GM08714 (cell line): ENCODE results near the gene UBA52.
"Not testable (repeated sequence)": the region's sequence is repeated elsewhere in the genome, so short reads cannot be mapped to it uniquely, and the experiment has no call there.

Source experiments
- H3K4me3 ChIP-seq: fragments of 200-500 bp; sonication (Bioruptor generic); 2 replicates; pipeline ENCODE4 v1.5.1; 2014; ENCODE audit warnings: mild to moderate bottlenecking, low read length, inconsistent platforms
- ZNF274 ChIP-seq: IDR thresholded peaks from 2 replicates; pipeline ENCODE4 v1.6.1; 2012; ENCODE audit warnings: mild to moderate bottlenecking, low read depth, low read length

The UBA52 gene

DNA sequence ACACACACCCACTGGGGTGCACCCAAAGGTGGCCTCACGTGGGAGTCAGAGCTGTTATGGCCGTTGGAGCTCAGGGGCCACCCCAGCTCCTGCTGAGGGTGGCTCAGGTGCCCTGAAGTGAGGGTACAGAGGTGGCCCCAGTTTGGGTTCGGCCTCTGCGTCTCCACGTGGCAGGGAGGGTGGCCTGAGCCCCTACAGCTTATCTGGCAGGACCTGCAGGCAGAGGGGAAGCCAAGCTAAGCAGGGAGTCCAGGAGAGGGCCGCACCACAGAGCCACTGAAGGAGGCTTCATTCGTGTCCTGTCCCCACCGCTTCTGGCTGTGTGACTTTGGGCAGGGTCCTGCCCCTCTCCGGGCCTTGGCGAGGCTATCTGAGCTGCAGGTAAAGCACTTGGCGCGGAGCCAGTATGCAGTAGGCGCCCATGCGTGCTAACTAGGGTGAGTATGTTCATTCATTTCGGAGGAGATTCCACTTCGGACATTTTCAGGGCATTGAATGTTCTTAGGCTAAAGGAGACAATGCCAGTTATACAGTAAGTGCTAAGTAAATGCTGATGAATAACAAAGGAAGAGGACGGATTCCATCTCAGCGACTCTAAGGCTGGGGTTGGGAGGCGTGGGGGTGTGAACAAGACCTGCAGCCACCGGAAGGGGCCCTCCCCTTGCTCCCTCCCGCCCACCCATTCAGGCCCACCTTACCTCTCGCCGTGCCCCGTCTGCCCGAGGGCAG lies 21.9 kb downstream of the UBA52 start:
- no peak overlapping the region for H3K4me3 ChIP-seq

GRCh38 chr19:18594096-18594823 lies 22.6 kb downstream of the UBA52 start:
- peak overlapping the region; percentile 2; the same call in 1 of the 2 replicates for H3K4me3 ChIP-seq
- no peak for TF ChIP-seq ZNF274

More for the DNA sequence above, 21.9 kb downstream of the UBA52 start:
- no peak for TF ChIP-seq ZNF274

- peak overlapping the region; percentile 2; the same call in 1 of the 2 replicates for H3K4me3 ChIP-seq
- TF ChIP-seq ZNF274 = no peak
These were observed 23.2 kb downstream of the UBA52 start for GRCh38 chr19:18594824-18595373.

- TF ChIP-seq ZNF274 = no peak
- H3K4me3 ChIP-seq = no peak overlapping the region
These were observed 23.8 kb downstream of the UBA52 start for GRCh38 chr19:18595475-18595874.

GRCh38 chr19:18596752-18597157 lies 25.1 kb downstream of the UBA52 start:
- no peak for TF ChIP-seq ZNF274
- H3K4me3 ChIP-seq = no peak overlapping the region

GRCh38 chr19:18597809-18598660 lies 26.4 kb downstream of the UBA52 start:
- TF ChIP-seq ZNF274 = no peak
- no peak overlapping the region for H3K4me3 ChIP-seq

GRCh38 chr19:18599485-18599884 lies 27.8 kb downstream of the UBA52 start:
- H3K4me3 ChIP-seq = no peak overlapping the region
- no peak for TF ChIP-seq ZNF274

DNA sequence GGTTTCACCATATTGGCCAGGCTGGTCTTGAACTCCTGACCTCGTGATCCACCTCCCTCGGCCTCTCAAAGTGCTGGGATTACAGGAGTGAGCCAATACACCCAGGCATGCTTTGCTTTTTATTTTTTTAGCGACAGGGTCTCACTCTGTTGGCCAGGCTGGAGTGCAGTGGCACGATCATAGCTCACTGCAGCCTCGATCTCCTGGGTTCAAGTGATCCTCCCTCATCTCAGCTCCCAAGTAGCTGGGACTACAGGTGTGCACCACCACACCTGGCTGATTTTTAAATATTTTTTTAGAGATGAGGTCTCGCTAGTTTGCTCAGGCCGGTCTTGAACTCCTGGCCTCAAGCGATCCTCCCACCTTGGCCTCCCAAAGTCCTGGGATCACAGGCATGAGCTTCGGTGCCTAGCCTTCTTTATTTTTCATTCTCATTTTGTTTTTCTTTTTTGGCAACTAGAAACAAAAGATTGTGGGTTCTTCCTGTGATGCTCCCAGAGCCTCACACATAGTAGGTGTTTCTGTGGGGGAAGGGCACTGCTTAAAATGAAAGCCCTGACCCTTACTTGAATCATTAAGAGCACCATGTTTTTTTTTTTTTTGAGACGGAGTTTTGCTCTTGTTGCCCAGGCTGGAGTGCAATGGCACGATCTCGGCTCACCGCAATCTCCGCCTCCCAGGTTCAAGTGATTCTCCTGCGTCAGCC lies 29.2 kb downstream of the UBA52 start:
- not testable (repeated sequence) for H3K4me3 ChIP-seq

- TF ChIP-seq ZNF274 = no peak
- H3K4me3 ChIP-seq = no peak overlapping the region
These were observed 30.2 kb downstream of the UBA52 start for GRCh38 chr19:18601875-18602274.

GRCh38 chr19:18603255-18603957 lies 31.7 kb downstream of the UBA52 start:
- H3K4me3 ChIP-seq = no peak overlapping the region
- no peak for TF ChIP-seq ZNF274

GRCh38 chr19:18603958-18604819 lies 32.5 kb downstream of the UBA52 start:
- H3K4me3 ChIP-seq = no peak overlapping the region
- no peak for TF ChIP-seq ZNF274

DNA sequence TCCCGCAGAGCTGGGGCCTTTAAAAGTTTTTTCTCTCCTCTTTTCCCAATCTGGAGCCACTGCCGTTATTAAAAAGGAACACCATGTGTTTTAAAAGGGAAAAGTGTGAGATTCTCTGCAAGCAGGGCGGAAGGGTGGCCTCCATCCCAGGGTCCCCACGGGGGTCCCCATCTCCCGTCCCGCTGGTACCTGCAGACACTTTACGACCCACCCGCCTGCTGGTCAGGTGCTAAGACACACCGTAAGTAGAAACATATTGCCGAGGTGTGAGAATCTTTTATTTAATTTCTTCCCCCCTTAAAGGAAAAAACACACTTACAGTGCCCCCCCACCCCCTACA lies 33.1 kb downstream of the UBA52 start:
- no peak overlapping the region for H3K4me3 ChIP-seq
- no peak for TF ChIP-seq ZNF274
